ENCODE measurements around the gene DHRS4. TPM values are rescaled to one million over a fixed set of nuclear protein-coding genes. Genes with fewer than 3 reads are reported as not detected.
"Not testable (repeated sequence)": the region's sequence is repeated elsewhere in the genome, so short reads cannot be mapped to it uniquely, and the experiment has no call there.

The DHRS4 gene
- total and polyA plus RNA-seq, 9 of the 15 experiments (the other 6 are each of a cell fraction or from before 2014, with no cell fraction given) = 0.51 to 35.9 (median 10.1) TPM

- H3K9me3 ChIP-seq (replicated peaks; ENCODE audit: control insufficient read depth, insufficient read depth, low read depth, low read length) = no peaks in the 10 kb centered on the region
- BruUV-seq (replicated peaks) = no TSS peak
- H3K4me3 ChIP-seq = no peak overlapping the region
- POLR2A ChIA-PET = no interaction called here
- no CpG with 5 or more reads among the region's 4 CpGs for WGBS (ENCODE audit: insufficient coverage, low coverage, missing lambda C conversion rate)
- no peak overlapping the region for H3K9ac ChIP-seq (ENCODE audit: insufficient read depth in 1 of 2, low read depth in 2 of 2, low read length in 2 of 2)
- no peak overlapping the region for H3K27ac ChIP-seq (ENCODE audit: extremely low read depth, low read depth, low read length)
- ATAC-seq (no peak), FAIRE-seq (no peak), DNase-seq (ENCODE audit: extremely low read depth in 1 of 4, low spot score in 3 of 4) (no peak)
- no peak overlapping the region for H3K4me2 ChIP-seq (ENCODE audit: insufficient read depth, low read length)
- no peak overlapping the region for H2AFZ ChIP-seq (ENCODE audit: low read depth, low read length)
- H3K27me3 ChIP-seq (ENCODE audit: control insufficient read depth in 2 of 2, insufficient read depth in 2 of 2, low read length in 2 of 2) = no peaks in the 10 kb centered on the region
- CTCF ChIA-PET (ENCODE audit: low intra/inter-chr PET ratio) = no interaction called here
- TF ChIP-seq PCBP2 (IDR thresholded peaks at IDR 0.05; ENCODE audit: low read depth, low read length, poor library complexity, severe bottlenecking) = no peak
- no peak for TF ChIP-seq GMEB1 (CRISPR knock-in tag; IDR thresholded peaks at IDR 0.05)
- no peak for TF ChIP-seq PPARD (CRISPR knock-in tag; IDR thresholded peaks at IDR 0.05)
- TF ChIP-seq HNRNPUL1 (IDR thresholded peaks at IDR 0.05; ENCODE audit: low read length) = no peak
- TF ChIP-seq, protein P1, sequence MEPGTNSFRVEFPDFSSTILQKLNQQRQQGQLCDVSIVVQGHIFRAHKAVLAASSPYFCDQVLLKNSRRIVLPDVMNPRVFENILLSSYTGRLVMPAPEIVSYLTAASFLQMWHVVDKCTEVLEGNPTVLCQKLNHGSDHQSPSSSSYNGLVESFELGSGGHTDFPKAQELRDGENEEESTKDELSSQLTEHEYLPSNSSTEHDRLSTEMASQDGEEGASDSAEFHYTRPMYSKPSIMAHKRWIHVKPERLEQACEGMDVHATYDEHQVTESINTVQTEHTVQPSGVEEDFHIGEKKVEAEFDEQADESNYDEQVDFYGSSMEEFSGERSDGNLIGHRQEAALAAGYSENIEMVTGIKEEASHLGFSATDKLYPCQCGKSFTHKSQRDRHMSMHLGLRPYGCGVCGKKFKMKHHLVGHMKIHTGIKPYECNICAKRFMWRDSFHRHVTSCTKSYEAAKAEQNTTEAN (CRISPR knock-in tag; IDR thresholded peaks at IDR 0.05) = no peak
- H3K4me1 ChIP-seq (replicated peaks in 1 of 2; ENCODE audit: control insufficient read depth in 2 of 2, insufficient read depth in 2 of 2, low read length in 2 of 2) = no peaks in the 10 kb centered on the region
- no peaks in the 10 kb centered on the region for H4K20me1 ChIP-seq (replicated peaks; ENCODE audit: control insufficient read depth, insufficient read depth, low read length)
- intact Hi-C loops (cut with micrococcal nuclease) (no loop called here), in situ Hi-C loops (cut with MboI) (no loop called here)
- no peaks in the 10 kb centered on the region for H3K9me1 ChIP-seq (ENCODE audit: control insufficient read depth, insufficient read depth, low read length)
- no peaks in the 10 kb centered on the region for H3K79me2 ChIP-seq (ENCODE audit: control insufficient read depth, insufficient read depth, low read length)
- H3K36me3 ChIP-seq (ENCODE audit: control insufficient read depth, insufficient read depth, low read length) = no peaks in the 10 kb centered on the region
Measured at GRCh38 chr14:23984891-23985602, 31.5 kb downstream of the DHRS4 start.

- intact Hi-C loops (cut with micrococcal nuclease); H3K9ac ChIP-seq (ENCODE audit: insufficient read depth in 1 of 2, low read depth in 2 of 2, low read length in 2 of 2); in situ Hi-C loops (cut with MboI); H3K27ac ChIP-seq (ENCODE audit: extremely low read depth, low read depth, low read length); H3K27me3 ChIP-seq (ENCODE audit: control insufficient read depth in 2 of 2, insufficient read depth in 2 of 2, low read length in 2 of 2); CTCF ChIA-PET (ENCODE audit: low intra/inter-chr PET ratio); H3K4me1 ChIP-seq (replicated peaks in 1 of 2; ENCODE audit: control insufficient read depth in 2 of 2, insufficient read depth in 2 of 2, low read length in 2 of 2); H4K20me1 ChIP-seq (replicated peaks; ENCODE audit: control insufficient read depth, insufficient read depth, low read length); FAIRE-seq; H3K79me2 ChIP-seq (ENCODE audit: control insufficient read depth, insufficient read depth, low read length); H3K4me2 ChIP-seq (ENCODE audit: insufficient read depth, low read length); H3K4me3 ChIP-seq; POLR2A ChIA-PET; H3K9me1 ChIP-seq (ENCODE audit: control insufficient read depth, insufficient read depth, low read length); H2AFZ ChIP-seq (ENCODE audit: low read depth, low read length); BruUV-seq (replicated peaks); DNase-seq (ENCODE audit: extremely low read depth in 1 of 4, low spot score in 3 of 4); H3K9me3 ChIP-seq (replicated peaks; ENCODE audit: control insufficient read depth, insufficient read depth, low read depth, low read length); H3K36me3 ChIP-seq (ENCODE audit: control insufficient read depth, insufficient read depth, low read length); ATAC-seq: not testable (repeated sequence)
- no CpG with 5 or more reads among the region's 6 CpGs for WGBS (ENCODE audit: insufficient coverage, low coverage, missing lambda C conversion rate)
Measured at GRCh38 chr14:23988223-23988606, 34.6 kb downstream of the DHRS4 start.
